PC-3 (cell line): ENCODE data around the gene BCAS3. TPM values are rescaled to one million over a fixed set of nuclear protein-coding genes. Genes with fewer than 3 reads are reported as not detected.

Experiments used
- ATAC-seq: fragments of 200-7000 bp; cut with Tn5 transposase; 2 replicates; pipeline ENCODE4 v1.9.1; 2020; ENCODE audit warnings: mild to moderate bottlenecking, moderate library complexity
- BruUV-seq: library from RNA; stranded (reverse); fragments of 400-500 nt; replicated peaks from 2 replicates; lab custom pipeline; 2021; lab: Mats Ljungman, UMichigan
- CTCF ChIA-PET: fragments of 300-600 bp; sonication (Branson Sonifier 250); formaldehyde crosslinking; loops from one replicate; lab custom pipeline; 2022; ENCODE audit warnings: antibody characterized with exemption; lab: Charles Lee
- POLR2A ChIA-PET: fragments of 300-600 bp; sonication (Branson Sonifier 250); formaldehyde crosslinking; loops from one replicate; lab custom pipeline; 2022; ENCODE audit warnings: antibody characterized with exemption; ENCODE audit not compliant: unreplicated experiment; lab: Charles Lee
- DNase-seq: peaks from one replicate; pipeline ENCODE4 v3.0.0-alpha.2; 2015
- H2AFZ ChIP-seq: fragments of 300-600 bp; sonication (generic); 2 replicates; pipeline ENCODE4 v1.6.0; 2016; ENCODE audit warnings: antibody characterized with exemption, low read length
- H3F3A ChIP-seq: fragments of 300-600 bp; sonication (generic); one replicate; pipeline ENCODE4 v1.6.0; 2017; ENCODE audit warnings: antibody characterized with exemption, low read length, control low read depth, mild to moderate bottlenecking; ENCODE audit not compliant: unreplicated experiment
- H3K27ac ChIP-seq: fragments of 300-600 bp; sonication (generic); 2 replicates; pipeline ENCODE4 v1.5.1; 2016; ENCODE audit warnings: mild to moderate bottlenecking, low read length
- H3K27me3 ChIP-seq: fragments of 300-600 bp; sonication (generic); 2 replicates; pipeline ENCODE4 v1.6.1; 2016; ENCODE audit warnings: low read length, mixed read lengths
- H3K36me3 ChIP-seq: fragments of 300-600 bp; sonication (generic); 2 replicates; pipeline ENCODE4 v1.6.1; 2016; ENCODE audit warnings: low read depth, mixed run types, low read length, mixed read lengths
- H3K4me1 ChIP-seq: fragments of 300-600 bp; sonication (generic); 2 replicates; pipeline ENCODE4 v1.5.1; 2016; ENCODE audit warnings: low read length; ENCODE audit not compliant: insufficient read depth
- H3K4me2 ChIP-seq: fragments of 300-600 bp; sonication (generic); 2 replicates; pipeline ENCODE4 v1.6.0; 2016; ENCODE audit warnings: low read length
- H3K4me3 ChIP-seq: fragments of 300-600 bp; sonication (generic); 2 replicates; pipeline ENCODE4 v1.5.1; 2016; ENCODE audit warnings: mild to moderate bottlenecking, low read length, mixed read lengths
- H3K79me2 ChIP-seq: fragments of 300-600 bp; sonication (generic); 2 replicates; pipeline ENCODE4 v1.6.1; 2017; ENCODE audit warnings: low read length, mixed read lengths
- H3K9ac ChIP-seq: fragments of 300-600 bp; sonication (generic); 2 replicates; pipeline ENCODE4 v1.6.0; 2016; ENCODE audit warnings: mild to moderate bottlenecking, low read length
- H3K9me2 ChIP-seq: fragments of 300-600 bp; sonication (generic); replicated peaks from 2 replicates; pipeline ENCODE4 v1.6.1; 2016; ENCODE audit warnings: mixed run types, low read length, mixed read lengths
- H3K9me3 ChIP-seq: fragments of 300-600 bp; sonication (generic); 2 replicates; pipeline ENCODE4 v1.6.1; 2016; ENCODE audit warnings: low read length, mixed read lengths
- H4K20me1 ChIP-seq: fragments of 300-600 bp; sonication (generic); 2 replicates; pipeline ENCODE4 v1.6.1; 2016; ENCODE audit warnings: low read length, mixed read lengths
- CTCF ChIP-seq: fragments of 300-600 bp; sonication (generic); conservative IDR thresholded peaks from 2 replicates; pipeline ENCODE4 v1.5.1; 2017; ENCODE audit warnings: antibody characterized with exemption, low read depth, mild to moderate bottlenecking, low read length
- EZH2 ChIP-seq: fragments of 300-600 bp; sonication (generic); IDR thresholded peaks from one replicate; pipeline ENCODE4 v1.6.1; 2017; ENCODE audit warnings: antibody characterized with exemption, mild to moderate bottlenecking, low read length; ENCODE audit not compliant: unreplicated experiment
- EZH2phosphoT487 ChIP-seq: fragments of 300-600 bp; sonication (generic); IDR thresholded peaks from 2 replicates; pipeline ENCODE4 v1.6.1; 2018; ENCODE audit warnings: mild to moderate bottlenecking, antibody characterized with exemption, low read length, borderline replicate concordance
- intact Hi-C: fragments of 100-400 bp; cut with micrococcal nuclease; formaldehyde crosslinking; loops from 2 replicates; pipeline ENCODE4 v1.9.0; 2023
- total RNA-seq: library from RNA; depleted of rRNA; stranded (reverse); fragments of >200 nt; gene quantifications from 2 replicates; pipeline ENCODE4 v1.2.3, GENCODE V29; 2014

The BCAS3 gene
- total RNA-seq, 1 experiment from 2014 or later = 25.9 TPM

GRCh38 chr17:61345825-61346666, 668.4 kb downstream of the BCAS3 start:
- Histone ChIP-seq H3K9ac (no peak overlapping the region), H3K9me2 (no peaks in the 10 kb centered on the region), H3K27me3 (no peaks in the 10 kb centered on the region), H3K4me1 (0 out of 2 replicates have a peak, but pooled peaks cover under 1% of the 10 kb centered on the region), H3F3A (no peaks in the 10 kb centered on the region), H3K36me3 (no peaks in the 10 kb centered on the region), H3K9me3 (no peaks in the 10 kb centered on the region), H3K79me2 (no peaks in the 10 kb centered on the region), H3K27ac (no peak overlapping the region), H4K20me1 (no peaks in the 10 kb centered on the region), H2AFZ (no peak overlapping the region), H3K4me3 (no peak overlapping the region), H3K4me2 (no peak overlapping the region)
- intact Hi-C loops = no loop called here
- TF ChIP-seq EZH2phosphoT487 (no peak), CTCF (no peak), EZH2 (no peak)
- POLR2A ChIA-PET = no interaction called here
- BruUV-seq = no TSS peak
- no peak for DNase-seq
- CTCF ChIA-PET = no interaction called here
- no peak for ATAC-seq

GRCh38 chr17:61349350-61349749, 671.7 kb downstream of the BCAS3 start:
- no peaks in the 10 kb centered on the region for H3F3A ChIP-seq
- H3K27me3 ChIP-seq = no peaks in the 10 kb centered on the region
- H3K79me2 ChIP-seq = no peaks in the 10 kb centered on the region
- no TSS peak for BruUV-seq
- DNase-seq = peak; percentile 38
- no peak overlapping the region for H3K4me2 ChIP-seq
- ChIA-PET CTCF (interaction anchor here (0.6 to 1.1 kb wide), 4 partner anchors 13 to 646 kb away, joined by 3 to 5 read pairs (median 4); no protein-coding TSS in a partner anchor), POLR2A (interaction anchor here (0.6 kb wide), 1 partner anchor 20 kb away, joined by 3 read pairs; no protein-coding TSS in a partner anchor)
- H3K9me3 ChIP-seq = no peaks in the 10 kb centered on the region
- no peak overlapping the region for H2AFZ ChIP-seq
- TF ChIP-seq EZH2 (no peak), CTCF (peak; percentile 63), EZH2phosphoT487 (no peak)
- no peaks in the 10 kb centered on the region for H3K4me1 ChIP-seq
- no peak overlapping the region for H3K27ac ChIP-seq
- H3K9ac ChIP-seq = no peak overlapping the region
- H4K20me1 ChIP-seq = no peaks in the 10 kb centered on the region
- no peaks in the 10 kb centered on the region for H3K36me3 ChIP-seq
- no peaks in the 10 kb centered on the region for H3K9me2 ChIP-seq
- ATAC-seq = no peak
- H3K4me3 ChIP-seq = no peak overlapping the region
- intact Hi-C loops = no loop called here
